NCI-H1436 (cell line): ENCODE data around the gene SEMA6A.

Experiments
- DNase-seq: peaks from one replicate; lab custom pipeline; 2025; lab: John Stamatoyannopoulos, UW

The SEMA6A gene

GRCh38 chr5:116574367-116575325 is at the start of gene SEMA6A:
Gene SEMA6A, minus strand, starts transcription at chr5:116574823. Its CDS starts 69,879 bp downstream, at chr5:116504944.
- peak; percentile 68 for DNase-seq

- no peak for DNase-seq
These were observed 47.9 kb upstream of the SEMA6A start for GRCh38 chr5:116622375-116623050.

- peak; percentile 9 for DNase-seq
These were observed 47.0 kb upstream of the SEMA6A start for GRCh38 chr5:116621599-116621998.

GRCh38 chr5:116616876-116617275 is 42.3 kb upstream of the SEMA6A start:
- DNase-seq: no peak

GRCh38 chr5:116614603-116614920 is 39.9 kb upstream of the SEMA6A start:
- no peak for DNase-seq

GRCh38 chr5:116613445-116613844 is 38.8 kb upstream of the SEMA6A start:
- DNase-seq: no peak

GRCh38 chr5:116612431-116612830 is 37.8 kb upstream of the SEMA6A start:
- DNase-seq: no peak

- DNase-seq: no peak
These were observed 30.9 kb upstream of the SEMA6A start for GRCh38 chr5:116605310-116606070.

GRCh38 chr5:116604805-116605204 is 30.2 kb upstream of the SEMA6A start:
- DNase-seq: no peak

- no peak for DNase-seq
These were observed 26.3 kb upstream of the SEMA6A start for GRCh38 chr5:116600876-116601275.

- DNase-seq: no peak
These were observed 24.3 kb upstream of the SEMA6A start for GRCh38 chr5:116598911-116599310.

- no peak for DNase-seq
These were observed 20.9 kb upstream of the SEMA6A start for GRCh38 chr5:116595498-116595897.

- no peak for DNase-seq
These were observed 18.7 kb upstream of the SEMA6A start for GRCh38 chr5:116593340-116593739.

GRCh38 chr5:116585227-116585626 is 10.6 kb upstream of the SEMA6A start:
- DNase-seq: no peak

GRCh38 chr5:116583862-116584222 is 9.2 kb upstream of the SEMA6A start:
- no peak for DNase-seq

- no peak for DNase-seq
These were observed 8.7 kb upstream of the SEMA6A start for GRCh38 chr5:116583085-116583861.

- DNase-seq: no peak
These were observed 7.3 kb upstream of the SEMA6A start for GRCh38 chr5:116581910-116582309.

- DNase-seq: no peak
These were observed 4.5 kb upstream of the SEMA6A start for GRCh38 chr5:116579144-116579543.

- DNase-seq: no peak
These were observed 4.1 kb upstream of the SEMA6A start for GRCh38 chr5:116578676-116579075.

- no peak for DNase-seq
These were observed 2.6 kb upstream of the SEMA6A start for GRCh38 chr5:116577064-116577788.

GRCh38 chr5:116576053-116576713 is 1.6 kb upstream of the SEMA6A start:
- DNase-seq: no peak
